Bronchus fibroblast of lung (primary cell): ENCODE data around the gene RNF175. TPM values are rescaled to one million over a fixed set of nuclear protein-coding genes. Genes with fewer than 3 reads are reported as not detected.

Experiments
- total RNA-seq: library from RNA; depleted of rRNA; stranded (reverse); fragments of >200 nt; gene quantifications from 2 replicates; pipeline ENCODE4 v1.2.3, GENCODE V29; 2015

Gene RNF175
- total RNA-seq = 1.3 and 4.6 TPM in 2 replicates

GRCh38 chr4:153759407-153760316, at the start of gene RNF175:
TSS of gene RNF175 (minus strand) at chr4:153760024. CDS start at chr4:153759862, 162 bp downstream.

DNA sequence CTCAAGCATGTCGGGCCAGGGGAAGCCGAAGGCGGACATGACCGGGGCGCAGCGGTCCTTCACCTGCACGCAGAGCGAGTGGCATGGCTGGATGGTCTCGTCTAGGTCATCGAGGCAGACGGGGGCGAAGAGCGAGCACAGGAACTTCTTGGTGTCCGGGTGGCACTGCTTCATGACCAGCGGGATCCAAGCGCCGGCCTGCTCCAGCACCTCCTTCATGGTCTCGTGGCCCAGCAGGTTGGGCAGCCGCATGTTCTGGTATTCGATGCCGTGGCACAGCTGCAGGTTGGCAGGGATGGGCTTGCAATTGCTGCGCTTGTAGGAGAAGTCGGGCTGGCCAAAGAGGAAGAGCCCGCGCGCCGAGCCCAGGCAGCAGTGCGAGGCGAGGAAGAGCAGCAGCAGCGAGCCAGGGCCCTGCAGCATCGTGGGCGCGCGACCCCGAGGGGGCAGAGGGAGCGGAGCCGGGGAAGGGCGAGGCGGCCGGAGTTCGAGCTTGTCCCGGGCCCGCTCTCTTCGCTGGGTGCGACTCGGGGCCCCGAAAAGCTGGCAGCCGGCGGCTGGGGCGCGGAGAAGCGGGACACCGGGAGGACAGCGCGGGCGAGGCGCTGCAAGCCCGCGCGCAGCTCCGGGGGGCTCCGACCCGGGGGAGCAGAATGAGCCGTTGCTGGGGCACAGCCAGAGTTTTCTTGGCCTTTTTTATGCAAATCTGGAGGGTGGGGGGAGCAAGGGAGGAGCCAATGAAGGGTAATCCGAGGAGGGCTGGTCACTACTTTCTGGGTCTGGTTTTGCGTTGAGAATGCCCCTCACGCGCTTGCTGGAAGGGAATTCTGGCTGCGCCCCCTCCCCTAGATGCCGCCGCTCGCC, 28.8 kb upstream of the RNF175 start, which contains the start of gene SFRP2:
SFRP2 (minus strand) TSS at position 671 of the 864 bp plus-strand sequence; CDS start at position 423, 248 bp downstream.

DNA sequence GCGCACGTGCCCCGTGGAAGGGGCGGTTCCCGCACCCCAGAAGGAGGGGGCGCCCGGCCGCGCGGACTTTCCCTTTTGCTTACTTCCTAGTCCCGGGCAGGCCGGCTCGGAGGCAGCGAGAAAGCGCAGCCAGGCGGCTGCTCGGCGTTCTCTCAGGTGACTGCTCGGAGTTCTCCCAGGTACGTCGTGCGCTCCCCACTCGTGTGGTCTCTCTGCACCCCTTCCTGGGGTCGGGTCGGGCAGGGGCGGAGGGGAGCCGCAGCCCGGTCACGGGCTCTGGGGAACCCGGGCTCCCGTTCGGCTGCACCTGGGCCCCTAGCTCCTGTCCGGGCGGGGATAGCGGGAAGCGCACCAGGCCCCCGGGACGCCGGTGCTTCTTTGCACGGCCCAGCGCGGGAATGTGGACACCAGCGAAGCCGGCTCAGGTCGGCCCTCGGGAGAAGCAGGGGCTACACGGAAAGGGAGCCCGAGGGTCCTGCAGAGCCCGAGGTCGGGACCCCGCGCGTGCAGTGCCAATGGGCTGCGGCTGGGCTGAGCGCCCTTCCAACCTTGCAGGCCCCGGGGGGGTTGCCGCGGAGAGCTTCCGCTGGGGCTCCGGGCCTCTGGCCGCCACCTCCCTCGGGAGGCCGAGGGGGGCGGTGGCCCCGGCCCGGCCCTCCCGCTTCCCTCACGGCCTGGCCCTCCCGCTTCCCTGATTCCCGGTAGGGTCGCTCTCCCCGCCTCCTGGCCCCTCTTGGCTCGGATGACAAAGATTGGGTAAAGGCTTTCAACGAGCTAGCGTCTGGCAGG, 75.4 kb downstream of the RNF175 start, which contains the start of gene TLR2:
TLR2 (plus strand) TSS at position 99 of the 789 bp plus-strand sequence. CDS start 18,628 bp downstream, outside the sequence.

Other genes with a start within 250 kb of the RNF175 start
- gene TLR2, start 75.7 kb downstream of the RNF175 start, total RNA-seq = 1.8 and 1.9 TPM in 2 replicates
- 1.2 and 3.2 TPM in 2 replicates for gene SFRP2, start 29.1 kb upstream of the RNF175 start, total RNA-seq